ENCODE data around the gene IPO9. TPM values are rescaled to one million over a fixed set of nuclear protein-coding genes. Genes with fewer than 3 reads are reported as not detected.

Gene IPO9
- total RNA-seq, 1 experiment from 2014 or later: 80.6 TPM

DNA sequence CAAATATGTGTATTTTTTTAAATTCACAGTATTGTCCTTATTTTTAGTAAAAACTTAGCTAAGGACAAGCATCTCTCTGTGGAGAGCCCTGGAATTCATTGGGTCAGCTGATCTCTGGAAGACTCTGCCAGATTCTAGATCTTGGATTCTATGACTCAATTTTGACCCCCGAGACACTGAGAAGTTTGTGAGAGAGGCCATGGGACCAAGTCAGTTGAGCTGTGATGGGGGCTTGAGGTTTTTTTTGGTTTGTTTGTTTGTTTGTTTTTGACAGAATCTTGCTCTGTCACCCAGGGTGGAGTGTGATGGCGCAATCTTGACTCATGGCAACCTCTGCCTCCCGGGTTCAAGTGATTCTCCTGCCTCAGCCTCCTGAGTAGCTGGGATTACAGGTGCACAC, 73.2 kb downstream of the IPO9 start:
- Histone ChIP-seq H3K27ac (ENCODE audit: low read depth, low read length) (no peak overlapping the region), H3K27me3 (ENCODE audit: insufficient read depth, low read length) (no peaks in the 10 kb centered on the region), H3K9ac (ENCODE audit: low read length) (no peak overlapping the region), H3K4me3 (replicated peaks in 1 of 2; ENCODE audit: low read depth in 1 of 2, low read length in 2 of 2) (no peak overlapping the region), H3K4me1 (ENCODE audit: control insufficient read depth in 1 of 2, insufficient read depth in 2 of 2, low read length in 2 of 2) (peaks cover 0 to 2% of the 10 kb centered on the region in 2 experiments; a peak in 1 of 4 replicates), H3K9me2 (ENCODE audit: insufficient read depth) (no peaks in the 10 kb centered on the region), H2AFZ (ENCODE audit: low read depth, low read length, poor library complexity, severe bottlenecking) (no peak overlapping the region), H4K20me1 (ENCODE audit: insufficient read depth) (no peaks in the 10 kb centered on the region), H3K4me2 (ENCODE audit: low read length) (no peak overlapping the region), H3K9me3 (ENCODE audit: control insufficient read depth in 1 of 2, insufficient read depth in 1 of 2, low read depth in 1 of 2, low read length in 2 of 2) (no peaks in the 10 kb centered on the region), H3K36me3 (ENCODE audit: control insufficient read depth in 1 of 2, insufficient read depth in 2 of 2, low read length in 2 of 2) (no peaks in the 10 kb centered on the region), H3K79me2 (ENCODE audit: insufficient read depth, low read length) (no peaks in the 10 kb centered on the region)
- TF ChIP-seq REST (IDR thresholded peaks at IDR 0.05; ENCODE audit: low read depth): no peak
- TF ChIP-seq ELF1 (IDR thresholded peaks at IDR 0.05; ENCODE audit: borderline replicate concordance, low read depth): no peak
- TF ChIP-seq EGR1 (IDR thresholded peaks at IDR 0.05; ENCODE audit: low read depth): no peak
- ChIA-PET CTCF (no interaction called here), RAD21 (ENCODE audit: low non-redundant PET in 1 of 2, low total read pairs in 2 of 2, uncharacterized antibody in 2 of 2, unreplicated experiment in 2 of 2) (no interaction called here), POLR2A (no interaction called here)
- no TSS peak for BruUV-seq (replicated peaks)
- ATAC-seq (no peak), DNase-seq (ENCODE audit: low read depth, low spot score) (no peak)
- intact Hi-C loops (cut with micrococcal nuclease): no loop called here

GRCh38 chr1:201903135-201903534, 74.2 kb downstream of the IPO9 start:
- no TSS peak for BruUV-seq (replicated peaks)
- Histone ChIP-seq H3K36me3 (ENCODE audit: control insufficient read depth in 1 of 2, insufficient read depth in 2 of 2, low read length in 2 of 2) (no peaks in the 10 kb centered on the region), H3K79me2 (ENCODE audit: insufficient read depth, low read length) (no peaks in the 10 kb centered on the region), H3K4me2 (ENCODE audit: low read length) (no peak overlapping the region), H3K9me2 (ENCODE audit: insufficient read depth) (no peaks in the 10 kb centered on the region), H3K27me3 (ENCODE audit: insufficient read depth, low read length) (no peaks in the 10 kb centered on the region), H3K9me3 (ENCODE audit: control insufficient read depth in 1 of 2, insufficient read depth in 1 of 2, low read depth in 1 of 2, low read length in 2 of 2) (no peaks in the 10 kb centered on the region), H3K4me3 (replicated peaks in 1 of 2; ENCODE audit: low read depth in 1 of 2, low read length in 2 of 2) (no peak overlapping the region), H3K9ac (ENCODE audit: low read length) (no peak overlapping the region), H3K4me1 (ENCODE audit: control insufficient read depth in 1 of 2, insufficient read depth in 2 of 2, low read length in 2 of 2) (no peaks in the 10 kb centered on the region), H2AFZ (ENCODE audit: low read depth, low read length, poor library complexity, severe bottlenecking) (no peak overlapping the region), H3K27ac (ENCODE audit: low read depth, low read length) (no peak overlapping the region), H4K20me1 (ENCODE audit: insufficient read depth) (no peaks in the 10 kb centered on the region)
- TF ChIP-seq, protein P1, sequence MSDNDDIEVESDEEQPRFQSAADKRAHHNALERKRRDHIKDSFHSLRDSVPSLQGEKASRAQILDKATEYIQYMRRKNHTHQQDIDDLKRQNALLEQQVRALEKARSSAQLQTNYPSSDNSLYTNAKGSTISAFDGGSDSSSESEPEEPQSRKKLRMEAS (IDR thresholded peaks at IDR 0.05): no peak
- TF ChIP-seq CEBPB (IDR thresholded peaks at IDR 0.05; ENCODE audit: low read depth) (no peak), SRF (IDR thresholded peaks at IDR 0.05; ENCODE audit: low read depth) (no peak), FOSL1 (IDR thresholded peaks at IDR 0.05; ENCODE audit: low read depth) (no peak), EZH2 (IDR thresholded peaks at IDR 0.05) (no peak), EGR1 (IDR thresholded peaks at IDR 0.05; ENCODE audit: low read depth) (no peak)
- ATAC-seq (no peak), DNase-seq (ENCODE audit: low read depth, low spot score) (no peak)
- intact Hi-C loops (cut with micrococcal nuclease): no loop called here
- CTCF ChIA-PET: no interaction called here
- RAD21 ChIA-PET (ENCODE audit: low non-redundant PET in 1 of 2, low total read pairs in 2 of 2, uncharacterized antibody in 2 of 2, unreplicated experiment in 2 of 2): no interaction called here
- POLR2A ChIA-PET: no interaction called here
